GM23338 (cell line): Measurements from ENCODE around the gene ZDHHC1. TPM values are rescaled to one million over a fixed set of nuclear protein-coding genes. Genes with fewer than 3 reads are reported as not detected.

Experiments used
- ATAC-seq: fragments of 200-7000 bp; cut with Tn5 transposase; 3 replicates; pipeline ENCODE4 v1.9.1; 2020
- DNase-seq: peaks from one replicate; pipeline ENCODE4 v3.0.0-alpha.2; 2015; ENCODE audit warnings: low spot score
- H2AFZ ChIP-seq: fragments of 200-600 bp; sonication (generic); 2 replicates; pipeline ENCODE4 v1.8.0; 2016; ENCODE audit warnings: antibody characterized with exemption, mild to moderate bottlenecking, moderate library complexity
- H3F3A ChIP-seq: fragments of 200-600 bp; sonication (generic); replicated peaks from 2 replicates; pipeline ENCODE4 v1.8.0; 2017; ENCODE audit warnings: antibody characterized with exemption, mixed run types, low read depth
- H3K27ac ChIP-seq: fragments of 200-600 bp; sonication (generic); 2 replicates; pipeline ENCODE4 v1.6.1; 2016; ENCODE audit warnings: low read depth
- H3K27me3 ChIP-seq: fragments of 200-600 bp; sonication (generic); 2 replicates; pipeline ENCODE4 v1.8.0; 2016; ENCODE audit warnings: mild to moderate bottlenecking, mixed run types, moderate library complexity; ENCODE audit not compliant: insufficient read depth
- H3K36me3 ChIP-seq: fragments of 200-600 bp; sonication (generic); 2 replicates; pipeline ENCODE4 v1.8.0; 2016; ENCODE audit warnings: mild to moderate bottlenecking; ENCODE audit not compliant: insufficient read depth
- H3K4me1 ChIP-seq: fragments of 200-600 bp; sonication (generic); 2 replicates; pipeline ENCODE4 v1.8.0; 2016; ENCODE audit warnings: mild to moderate bottlenecking, moderate library complexity; ENCODE audit not compliant: insufficient read depth
- H3K4me2 ChIP-seq: fragments of 200-600 bp; sonication (generic); 2 replicates; pipeline ENCODE4 v1.7.1; 2017; ENCODE audit warnings: mixed run types
- H3K4me3 ChIP-seq: fragments of 200-600 bp; sonication (generic); 2 replicates; pipeline ENCODE4 v1.6.1; 2016; ENCODE audit warnings: mixed run types
- H3K79me2 ChIP-seq: fragments of 200-600 bp; sonication (generic); replicated peaks from 2 replicates; pipeline ENCODE4 v1.8.0; 2017; ENCODE audit warnings: mild to moderate bottlenecking; ENCODE audit not compliant: insufficient read depth
- H3K9me2 ChIP-seq: fragments of 200-600 bp; sonication (generic); 2 replicates; pipeline ENCODE4 v1.8.0; 2017; ENCODE audit not compliant: insufficient read depth
- H4K20me1 ChIP-seq: fragments of 200-600 bp; sonication (generic); replicated peaks from 2 replicates; pipeline ENCODE4 v1.8.0; 2017; ENCODE audit warnings: mild to moderate bottlenecking; ENCODE audit not compliant: insufficient read depth
- H3K27ac Mint-ChIP-seq: 2 replicates; pipeline ENCODE4 v1.8.0; 2020; ENCODE audit warnings: inconsistent platforms, mild to moderate bottlenecking, moderate library complexity, mixed read lengths
- H3K27me3 Mint-ChIP-seq: 3 replicates; pipeline ENCODE4 v1.8.0; 2022; ENCODE audit warnings: low read depth, mild to moderate bottlenecking, moderate library complexity, mixed read lengths, inconsistent platforms; ENCODE audit not compliant: insufficient read depth, poor library complexity
- H3K36me3 Mint-ChIP-seq: 3 replicates; pipeline ENCODE4 v1.8.0; 2021; ENCODE audit warnings: low read depth, mild to moderate bottlenecking, inconsistent platforms, moderate library complexity, mixed read lengths
- H3K4me1 Mint-ChIP-seq: 3 replicates; pipeline ENCODE4 v1.8.0; 2020; ENCODE audit warnings: mild to moderate bottlenecking, inconsistent platforms, mixed read lengths
- H3K4me3 Mint-ChIP-seq: 3 replicates; pipeline ENCODE4 v1.8.0; 2021; ENCODE audit warnings: moderate library complexity, mild to moderate bottlenecking, inconsistent platforms, mixed read lengths
- H3K9me3 Mint-ChIP-seq: 3 replicates; pipeline ENCODE4 v1.8.0; 2020; ENCODE audit warnings: moderate library complexity, mild to moderate bottlenecking, inconsistent platforms, mixed read lengths
- CTCF ChIP-seq, 2 experiments: fragments of 200-600 bp in 1 of 2; sonication (generic) in 1 of 2; conservative IDR thresholded peaks; 2 replicates each; pipeline versions ENCODE4 v1.5.1 to v1.6.1; 2016 to 2017; ENCODE audit warnings: antibody characterized with exemption in 2 of 2, low read depth in 2 of 2, mild to moderate bottlenecking in 2 of 2, moderate library complexity in 1 of 2
- ETS1 ChIP-seq: IDR thresholded peaks from 2 replicates; pipeline ENCODE4 v1.6.1; 2016; ENCODE audit warnings: antibody characterized with exemption
- NANOG ChIP-seq: IDR thresholded peaks from 2 replicates; pipeline ENCODE4 v1.6.1; 2016; ENCODE audit warnings: antibody characterized with exemption, borderline replicate concordance
- POLR2AphosphoS5 ChIP-seq: IDR thresholded peaks from 2 replicates; pipeline ENCODE4 v1.6.1; 2016; ENCODE audit warnings: antibody characterized with exemption, low read depth
- REST ChIP-seq: IDR thresholded peaks from one replicate; pipeline ENCODE4 v1.6.1; 2018; ENCODE audit warnings: antibody characterized with exemption; ENCODE audit not compliant: unreplicated experiment
- ZNF331 ChIP-seq: fragments of 250-450 bp; sonication (Bioruptor Pico); IDR thresholded peaks from 2 replicates; pipeline ENCODE4 v1.5.0; 2020; ENCODE audit warnings: low read depth, mild to moderate bottlenecking, moderate library complexity
- ZNF462 ChIP-seq: fragments of 250-450 bp; sonication (Bioruptor Pico); IDR thresholded peaks from 2 replicates; pipeline ENCODE4 v1.5.0; 2020; ENCODE audit warnings: mild to moderate bottlenecking, moderate library complexity
- polyA plus RNA-seq: library from polyadenylated mRNA; unstranded; fragments of >200 nt; fragmentation: Nextera tagmentation; extraction: Ambion mirVana; gene quantifications from 2 replicates; pipeline ENCODE4 v1.2.1, GENCODE V29; 2016
- total RNA-seq: library from RNA; depleted of rRNA; stranded (reverse); fragments of >200 nt; shearing (Covaris generic); gene quantifications from 2 replicates; pipeline ENCODE4 v1.2.3, GENCODE V29; 2014

ZDHHC1 gene
- total and polyA plus RNA-seq, 2 experiments from 2014 or later: 1.4 to 2.7 TPM

GRCh38 chr16:67425580-67425979 lies 9.3 kb upstream of the ZDHHC1 start (continued):
- no peak for TF ChIP-seq ETS1

GRCh38 chr16:67425061-67425460 lies 8.8 kb upstream of the ZDHHC1 start:
- peaks cover 7% of the 10 kb centered on the region; the same call in 2 of the 3 replicates for H3K36me3 Mint-ChIP-seq
- peak overlapping the region; percentile 58 for H3K4me3 Mint-ChIP-seq
- peak overlapping the region; percentile 76 for H3K4me2 ChIP-seq
- H3K4me1 Mint-ChIP-seq: peaks cover 72% of the 10 kb centered on the region
- no peak overlapping the region for H2AFZ ChIP-seq
- peak overlapping the region; percentile 97 for H3K27ac ChIP-seq
- TF ChIP-seq POLR2AphosphoS5 (0 out of 2 replicates have a peak, but pooled peaks have one; percentile 18), NANOG (no peak)
- ATAC-seq (no peak), DNase-seq (no peak)
- H3K36me3 ChIP-seq: no peaks in the 10 kb centered on the region
- peaks cover 65% of the 10 kb centered on the region for H3K4me1 ChIP-seq
- H3K27ac Mint-ChIP-seq: peak overlapping the region; percentile 91
- H3K27me3 Mint-ChIP-seq: peaks cover 40% of the 10 kb centered on the region
- H3K4me3 ChIP-seq: peak overlapping the region; percentile 42
- peaks cover 14% of the 10 kb centered on the region; the same call in 1 of the 2 replicates for H3F3A ChIP-seq
- no peaks in the 10 kb centered on the region for H3K9me2 ChIP-seq
- H3K27me3 ChIP-seq: peaks cover 18% of the 10 kb centered on the region
- H3K79me2 ChIP-seq: no peaks in the 10 kb centered on the region
- H4K20me1 ChIP-seq: no peaks in the 10 kb centered on the region
- no peaks in the 10 kb centered on the region; the same call in 2 of the 3 replicates for H3K9me3 Mint-ChIP-seq

- Histone ChIP-seq H3K4me3 (peak overlapping the region; percentile 42), H3F3A (peaks cover 12% of the 10 kb centered on the region; the same call in 1 of the 2 replicates), H3K4me2 (peak overlapping the region; percentile 76), H3K79me2 (no peaks in the 10 kb centered on the region), H3K27me3 (peaks cover 9% of the 10 kb centered on the region; the same call in 1 of the 2 replicates), H4K20me1 (no peaks in the 10 kb centered on the region), H3K27ac (peak overlapping the region; percentile 97), H3K4me1 (peaks cover 58% of the 10 kb centered on the region), H2AFZ (no peak overlapping the region), H3K36me3 (no peaks in the 10 kb centered on the region), H3K9me2 (no peaks in the 10 kb centered on the region)
- H3K36me3 Mint-ChIP-seq: peaks cover 7% of the 10 kb centered on the region; the same call in 2 of the 3 replicates
- ATAC-seq: no peak
- H3K4me1 Mint-ChIP-seq: peaks cover 67% of the 10 kb centered on the region
- peaks cover 38% of the 10 kb centered on the region for H3K27me3 Mint-ChIP-seq
- DNase-seq: no peak
- H3K4me3 Mint-ChIP-seq: peak overlapping the region; percentile 58
- H3K27ac Mint-ChIP-seq: peak overlapping the region; percentile 91
- peaks cover 3% of the 10 kb centered on the region; the same call in 2 of the 3 replicates for H3K9me3 Mint-ChIP-seq
- no peak for TF ChIP-seq CTCF (conservative IDR thresholded peaks at IDR 0.05; ENCODE audit: low read depth in 2 of 2)
- no peak for TF ChIP-seq REST
- no peak for TF ChIP-seq ZNF462 (CRISPR knock-in tag)
- no peak for TF ChIP-seq ZNF331
- TF ChIP-seq POLR2AphosphoS5: no peak
Measured at GRCh38 chr16:67424261-67424615, 8.0 kb upstream of the ZDHHC1 start.
